Nephron (organoid): Measurements from ENCODE around the gene CLDN7.

Experiments
- H3K27ac Mint-ChIP-seq, 3 experiments: 2 replicates each; pipeline ENCODE4 v1.8.0; 2020; ENCODE audit warnings: mixed read lengths in 3 of 3, mild to moderate bottlenecking in 2 of 3, moderate library complexity in 1 of 3
- H3K27me3 Mint-ChIP-seq: 2 replicates; pipeline ENCODE4 v1.8.0; 2021; ENCODE audit warnings: low read depth, mild to moderate bottlenecking, moderate library complexity, mixed read lengths
- H3K36me3 Mint-ChIP-seq: 2 replicates; pipeline ENCODE4 v1.8.0; 2020; ENCODE audit warnings: low read depth, mixed read lengths
- H3K4me1 Mint-ChIP-seq: 2 replicates; pipeline ENCODE4 v1.8.0; 2020; ENCODE audit warnings: mixed read lengths
- H3K4me3 Mint-ChIP-seq, 3 experiments: 2 replicates each; pipeline ENCODE4 v1.8.0; 2020; ENCODE audit warnings: mild to moderate bottlenecking in 3 of 3, mixed read lengths in 3 of 3, moderate library complexity in 2 of 3
- H3K9me3 Mint-ChIP-seq: 2 replicates; pipeline ENCODE4 v1.8.0; 2020; ENCODE audit warnings: mixed read lengths
- TF ChIP-seq, protein P1 (sequence below), 3 experiments: fragments of 200-600 bp; sonication (generic); IDR thresholded peaks; one replicate each; pipeline ENCODE4 v1.5.0; 2021; ENCODE audit warnings: antibody characterized with exemption in 3 of 3; ENCODE audit not compliant: unreplicated experiment in 3 of 3

CLDN7 gene

DNA sequence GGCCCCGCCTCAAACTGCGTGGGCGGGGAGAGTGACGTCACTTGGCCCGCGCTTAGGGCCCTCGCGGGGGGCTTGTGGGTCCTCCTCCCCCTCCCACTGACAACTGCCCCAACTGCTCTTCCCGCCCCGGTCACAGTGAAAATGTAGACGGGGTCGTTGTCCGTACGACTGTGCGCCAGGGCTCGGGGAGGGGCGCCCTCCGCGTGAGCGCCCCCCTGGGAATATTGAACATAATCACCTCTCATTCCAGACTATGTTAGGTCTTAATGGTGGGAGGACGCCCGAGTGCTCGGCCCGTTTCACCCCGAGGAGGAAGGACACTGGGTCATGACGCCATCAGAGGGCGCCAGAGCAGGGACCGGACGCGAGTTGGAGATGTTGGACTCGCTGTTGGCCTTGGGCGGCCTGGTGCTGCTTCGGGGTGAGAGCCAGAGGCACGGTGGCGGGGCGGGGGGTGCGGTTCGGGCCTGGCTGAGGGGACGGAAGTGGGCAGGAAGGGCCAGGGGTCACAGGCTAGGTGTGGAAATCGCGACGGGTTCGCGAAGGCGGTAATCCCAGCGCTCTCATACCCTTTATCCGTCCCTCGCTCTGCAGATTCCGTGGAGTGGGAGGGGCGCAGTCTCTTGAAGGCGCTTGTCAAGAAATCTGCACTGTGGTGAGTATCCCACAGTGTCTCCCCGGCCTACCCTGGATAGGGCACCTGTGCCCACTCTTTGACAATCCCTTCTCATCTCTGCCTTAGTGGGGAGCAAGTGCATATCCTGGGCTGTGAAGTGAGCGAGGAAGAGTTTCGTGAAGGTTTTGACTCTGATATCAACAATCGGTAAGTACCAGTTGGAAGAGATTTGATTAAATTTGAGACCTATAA lies 9.9 kb downstream of the CLDN7 start, which contains the start of gene ELP5:
TSS of gene ELP5 (plus strand) at position 40 of the 868 bp plus-strand sequence. CDS start at position 376, 336 bp downstream.
- peak within 1 kb of the TSS; percentile 87 to 100 (median 98) for H3K4me3 Mint-ChIP-seq
- H3K9me3 Mint-ChIP-seq, result no peaks in the 10 kb centered on the region
- TF ChIP-seq, protein P1, sequence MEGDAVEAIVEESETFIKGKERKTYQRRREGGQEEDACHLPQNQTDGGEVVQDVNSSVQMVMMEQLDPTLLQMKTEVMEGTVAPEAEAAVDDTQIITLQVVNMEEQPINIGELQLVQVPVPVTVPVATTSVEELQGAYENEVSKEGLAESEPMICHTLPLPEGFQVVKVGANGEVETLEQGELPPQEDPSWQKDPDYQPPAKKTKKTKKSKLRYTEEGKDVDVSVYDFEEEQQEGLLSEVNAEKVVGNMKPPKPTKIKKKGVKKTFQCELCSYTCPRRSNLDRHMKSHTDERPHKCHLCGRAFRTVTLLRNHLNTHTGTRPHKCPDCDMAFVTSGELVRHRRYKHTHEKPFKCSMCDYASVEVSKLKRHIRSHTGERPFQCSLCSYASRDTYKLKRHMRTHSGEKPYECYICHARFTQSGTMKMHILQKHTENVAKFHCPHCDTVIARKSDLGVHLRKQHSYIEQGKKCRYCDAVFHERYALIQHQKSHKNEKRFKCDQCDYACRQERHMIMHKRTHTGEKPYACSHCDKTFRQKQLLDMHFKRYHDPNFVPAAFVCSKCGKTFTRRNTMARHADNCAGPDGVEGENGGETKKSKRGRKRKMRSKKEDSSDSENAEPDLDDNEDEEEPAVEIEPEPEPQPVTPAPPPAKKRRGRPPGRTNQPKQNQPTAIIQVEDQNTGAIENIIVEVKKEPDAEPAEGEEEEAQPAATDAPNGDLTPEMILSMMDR (IDR thresholded peaks at IDR 0.05; ENCODE audit: unreplicated experiment in 3 of 3), result peak in 1 of 3 experiments; percentile 39
- peaks cover 40% of the 10 kb centered on the region for H3K4me1 Mint-ChIP-seq
- H3K27me3 Mint-ChIP-seq, result no peaks in the 10 kb centered on the region
- peaks cover 36% of the 10 kb centered on the region for H3K36me3 Mint-ChIP-seq
- H3K27ac Mint-ChIP-seq, result peak within 1 kb of the TSS; percentile 99

DNA sequence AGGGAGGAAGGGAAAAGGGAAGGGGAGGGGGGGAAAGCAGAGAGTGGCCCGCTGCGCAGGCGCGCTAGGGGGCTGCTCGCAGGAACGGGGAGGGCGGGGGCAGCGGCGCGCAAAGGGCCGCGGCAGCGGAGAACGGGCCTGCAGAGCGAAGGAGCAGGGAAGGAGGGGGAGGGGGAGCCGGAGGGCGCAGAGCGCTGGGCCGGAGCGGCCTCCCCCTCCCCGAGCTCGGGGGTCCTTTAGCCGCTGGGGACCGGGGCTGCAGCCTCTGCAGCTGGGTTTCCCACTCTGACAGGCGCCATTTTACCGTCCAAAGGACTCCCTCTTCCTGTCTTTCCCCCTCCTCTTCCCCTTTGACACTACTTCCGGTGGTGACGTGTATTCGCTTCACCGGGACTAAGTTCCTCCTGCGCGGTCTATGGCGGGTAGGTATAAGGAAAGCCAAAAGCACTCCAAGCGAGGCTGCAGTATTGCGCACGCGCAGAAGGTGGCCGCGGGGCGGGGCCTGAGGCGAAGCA lies 10.6 kb downstream of the CLDN7 start, which contains the start of gene CTDNEP1:
TSS of gene CTDNEP1 (minus strand) at position 74 of the 515 bp plus-strand sequence. CDS start 438 bp downstream, outside the sequence.
- TF ChIP-seq, protein P1 (IDR thresholded peaks at IDR 0.05; ENCODE audit: unreplicated experiment in 3 of 3), result no peak
- Mint-ChIP-seq H3K4me3 (peak within 1 kb of the TSS; percentile 87 to 100 (median 98)), H3K36me3 (peaks cover 34% of the 10 kb centered on the region), H3K4me1 (peaks cover 40% of the 10 kb centered on the region), H3K27ac (peak within 1 kb of the TSS; percentile 99), H3K27me3 (no peaks in the 10 kb centered on the region), H3K9me3 (no peaks in the 10 kb centered on the region)

DNA sequence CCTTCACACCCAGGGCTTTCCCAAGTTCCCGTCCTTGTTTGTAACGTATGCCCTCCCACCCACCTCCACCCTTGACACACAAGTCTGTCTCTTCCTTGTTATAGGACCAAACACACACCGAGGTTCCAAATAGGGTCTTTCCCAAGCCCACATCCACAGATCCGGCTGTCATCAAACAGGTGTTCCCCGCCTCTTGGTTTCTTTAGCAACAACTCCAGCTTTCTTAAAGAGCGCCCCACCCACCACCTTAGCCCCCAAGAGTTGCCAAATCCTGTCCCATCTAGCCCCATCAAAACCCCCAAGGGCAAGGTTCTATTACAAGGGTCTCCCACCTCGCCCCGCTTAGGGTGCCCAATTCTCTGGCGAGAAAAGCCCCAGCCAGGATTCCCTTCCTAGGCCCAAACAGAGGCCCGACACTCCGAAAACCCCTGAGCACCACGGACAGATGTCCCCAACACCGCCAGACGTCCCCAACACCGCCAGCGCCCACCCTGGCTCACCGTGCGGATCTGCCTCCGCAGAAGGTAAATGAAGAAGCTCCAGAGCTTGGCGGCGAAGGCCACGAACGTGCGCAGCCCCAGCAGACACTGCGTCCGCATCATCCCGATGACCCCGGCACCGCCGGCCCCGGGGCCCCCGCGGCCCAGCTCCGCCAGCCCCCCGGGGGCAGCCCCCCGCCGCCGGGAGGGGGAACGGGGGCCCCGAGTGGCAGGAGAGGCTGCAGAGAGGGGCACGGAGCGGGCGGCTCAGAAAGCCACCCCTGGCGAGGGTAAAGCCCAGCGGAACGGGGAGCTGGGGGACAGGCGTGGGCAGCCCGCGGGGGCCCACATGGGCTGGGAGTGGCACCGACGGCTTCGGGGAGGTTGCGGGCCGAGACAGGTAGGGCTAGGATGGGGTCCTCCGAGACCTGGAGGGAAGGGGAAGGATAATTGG lies 11.3 kb downstream of the CLDN7 start:
- Mint-ChIP-seq H3K27ac (peak overlapping the region; percentile 98 to 99 (median 99)), H3K9me3 (no peaks in the 10 kb centered on the region), H3K4me3 (peak overlapping the region; percentile 87 to 100 (median 98)), H3K4me1 (peaks cover 40% of the 10 kb centered on the region), H3K36me3 (peaks cover 36% of the 10 kb centered on the region), H3K27me3 (no peaks in the 10 kb centered on the region)
- TF ChIP-seq, protein P1 (IDR thresholded peaks at IDR 0.05; ENCODE audit: unreplicated experiment in 3 of 3), result no peak

DNA sequence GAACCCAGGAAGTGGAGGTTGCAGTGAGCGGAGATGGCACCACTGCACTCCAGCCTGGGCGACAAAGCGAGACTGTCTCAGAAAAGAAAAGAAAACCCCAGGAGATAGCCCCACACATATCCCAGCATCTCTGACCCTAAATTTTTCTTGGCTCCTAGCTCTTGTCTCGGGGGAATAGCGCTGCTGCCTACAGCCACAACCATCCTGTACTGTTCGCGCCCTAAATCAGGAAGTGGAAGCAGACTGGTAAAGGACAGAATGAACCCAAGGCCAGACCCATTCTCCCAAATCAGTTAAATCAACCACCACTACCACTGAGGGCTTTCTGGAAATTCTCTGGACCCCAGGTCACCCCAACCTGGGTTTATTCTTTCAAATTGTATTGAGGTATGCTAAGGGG lies 12.4 kb downstream of the CLDN7 start:
- Mint-ChIP-seq H3K4me1 (peaks cover 40% of the 10 kb centered on the region), H3K27ac (peak overlapping the region; percentile 95 to 98 (median 97))

DNA sequence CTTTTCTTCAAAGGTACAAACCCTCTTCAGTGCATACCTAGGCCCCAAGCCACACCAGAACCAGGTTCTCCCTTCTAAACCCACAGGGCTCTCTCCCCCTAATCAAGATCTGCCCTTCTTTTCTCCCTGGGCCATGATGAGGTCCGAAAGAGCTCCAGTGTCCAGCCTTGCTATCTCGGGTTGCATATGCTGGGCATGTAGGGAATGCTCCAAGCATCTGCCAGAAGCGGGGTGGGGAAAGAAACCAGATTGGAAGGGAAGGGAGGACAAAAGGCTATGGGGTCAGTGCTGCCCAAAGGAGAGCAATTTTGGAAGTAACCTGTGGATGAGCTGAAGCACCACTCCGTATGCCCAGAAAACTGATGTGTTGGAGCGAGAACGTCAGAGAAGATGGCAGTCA lies 13.1 kb downstream of the CLDN7 start:
- Mint-ChIP-seq H3K27ac (peak overlapping the region; percentile 24 to 98 (median 56)), H3K36me3 (peaks cover 37% of the 10 kb centered on the region), H3K27me3 (no peaks in the 10 kb centered on the region), H3K4me1 (peaks cover 40% of the 10 kb centered on the region), H3K4me3 (peak overlapping the region; percentile 87 to 100 (median 98)), H3K9me3 (no peaks in the 10 kb centered on the region)
- TF ChIP-seq, protein P1 (IDR thresholded peaks at IDR 0.05; ENCODE audit: unreplicated experiment in 3 of 3), result no peak

More for the DNA sequence above, 12.4 kb downstream of the CLDN7 start:
- TF ChIP-seq, protein P1 (IDR thresholded peaks at IDR 0.05; ENCODE audit: unreplicated experiment in 3 of 3), result no peak
- Mint-ChIP-seq H3K4me3 (peak overlapping the region; percentile 87 to 100 (median 98)), H3K27me3 (no peaks in the 10 kb centered on the region), H3K9me3 (no peaks in the 10 kb centered on the region), H3K36me3 (peaks cover 37% of the 10 kb centered on the region)
